Keratinocyte (primary cell): ENCODE data around the gene PSMA4. TPM values are rescaled to one million over a fixed set of nuclear protein-coding genes. Genes with fewer than 3 reads are reported as not detected.

Experiments
- DNase-seq: peaks from one replicate; pipeline ENCODE4 v3.0.0-alpha.2; 2011; ENCODE audit warnings: low read depth, missing footprints, low spot score
- FAIRE-seq: peaks from 2 replicates; lab custom pipeline; 2011; peaks lifted over from hg19 to GRCh38; lab: Jason Lieb, UNC
- H2AFZ ChIP-seq: 2 replicates; pipeline ENCODE4 v1.6.0; 2012; ENCODE audit warnings: low read length, control low read depth, inconsistent platforms; ENCODE audit not compliant: control insufficient read depth
- H3K27ac ChIP-seq: 2 replicates; pipeline ENCODE4 v1.5.1; 2011; ENCODE audit warnings: low read length; ENCODE audit not compliant: control insufficient read depth, insufficient read depth
- H3K27me3 ChIP-seq: 3 replicates; pipeline ENCODE4 v1.6.0; 2011; ENCODE audit warnings: low read length; ENCODE audit not compliant: control insufficient read depth, insufficient read depth; ENCODE audit errors: extremely low read depth
- H3K36me3 ChIP-seq, 2 experiments: 2 replicates in 1 of 2; 3 replicates in 1 of 2; pipeline ENCODE4 v1.5.1; 2011; ENCODE audit warnings: low read length in 2 of 2, mild to moderate bottlenecking in 1 of 2; ENCODE audit not compliant: control insufficient read depth in 2 of 2, insufficient read depth in 2 of 2; ENCODE audit errors: extremely low read depth in 1 of 2
- H3K4me1 ChIP-seq: 3 replicates; pipeline ENCODE4 v1.5.1; 2011; ENCODE audit warnings: low read length; ENCODE audit not compliant: control insufficient read depth, insufficient read depth; ENCODE audit errors: extremely low read depth
- H3K4me2 ChIP-seq: 3 replicates; pipeline ENCODE4 v1.6.0; 2011; ENCODE audit warnings: low read depth, low read length; ENCODE audit not compliant: control insufficient read depth, insufficient read depth; ENCODE audit errors: extremely low read depth
- H3K4me3 ChIP-seq, 3 experiments: fragments of 200-600 bp in 1 of 3; sonication (generic) in 1 of 3; 2 replicates in 2 of 3; 3 replicates in 1 of 3; pipeline ENCODE4 v1.5.1; 2011 to 2016; ENCODE audit warnings: low read length in 3 of 3, mild to moderate bottlenecking in 3 of 3, control low read depth in 2 of 3, inconsistent platforms in 1 of 3, low read depth in 1 of 3, mixed read lengths in 1 of 3, mixed run types in 1 of 3, moderate library complexity in 1 of 3; ENCODE audit not compliant: control insufficient read depth in 2 of 3, insufficient read depth in 2 of 3; ENCODE audit errors: extremely low read depth in 1 of 3
- H3K79me2 ChIP-seq: 2 replicates; pipeline ENCODE4 v1.6.0; 2012; ENCODE audit warnings: low read length; ENCODE audit not compliant: control insufficient read depth, insufficient read depth
- H3K9ac ChIP-seq: 3 replicates; pipeline ENCODE4 v1.6.0; 2011; ENCODE audit warnings: low read length; ENCODE audit not compliant: control insufficient read depth, insufficient read depth; ENCODE audit errors: extremely low read depth
- H3K9me1 ChIP-seq: 3 replicates; pipeline ENCODE4 v1.6.0; 2011; ENCODE audit warnings: low read length; ENCODE audit not compliant: control insufficient read depth, insufficient read depth; ENCODE audit errors: extremely low read depth
- H3K9me3 ChIP-seq: 2 replicates; pipeline ENCODE4 v1.5.1; 2012; ENCODE audit warnings: low read depth, low read length; ENCODE audit not compliant: control insufficient read depth
- H4K20me1 ChIP-seq: 3 replicates; pipeline ENCODE4 v1.6.0; 2011; ENCODE audit warnings: low read length; ENCODE audit not compliant: control insufficient read depth, insufficient read depth; ENCODE audit errors: extremely low read depth
- EZH2 ChIP-seq: IDR thresholded peaks from one replicate; pipeline ENCODE4 v1.6.1; 2012; ENCODE audit warnings: inconsistent platforms, mild to moderate bottlenecking, low read length, moderate library complexity
- dilution Hi-C: fragments of 300-500 bp; cut with MboI; formaldehyde crosslinking; loops from one replicate; pipeline ENCODE4 v1.7.0; 2020; ENCODE audit warnings: low sequenced_read_pairs; ENCODE audit not compliant: extremely low pct_ligation_motif_present
- polyA plus RNA-seq, 5 experiments: library from polyadenylated mRNA; depleted of rRNA in 3 of 5; stranded (reverse) in 3 of 5; stranded (forward) in 1 of 5; unstranded in 1 of 5; fragments of >200 nt; gene quantifications; 1 replicate in 1 of 5; 2 replicates in 3 of 5; 3 replicates in 1 of 5; pipeline versions ENCODE4 v1.2.1 to v1.2.3, GENCODE V29; 2011 to 2012; ENCODE audit warnings: missing spikeins in 2 of 5, low read depth in 1 of 5, low replicate concordance in 1 of 5
- TF ChIP-seq, protein P1 (sequence below), 3 experiments: IDR thresholded peaks in 1 of 3; conservative IDR thresholded peaks in 1 of 3; optimal IDR thresholded peaks in 1 of 3; 2 replicates in 2 of 3; 3 replicates in 1 of 3; pipeline versions ENCODE3 to v1.5.1; 2011; ENCODE audit warnings: low read length in 3 of 3, mild to moderate bottlenecking in 3 of 3, moderate library complexity in 2 of 3, control low read depth in 1 of 3, inconsistent platforms in 1 of 3; ENCODE audit not compliant: insufficient read depth in 2 of 3; ENCODE audit errors: extremely low read depth in 1 of 3

PSMA4 gene
- polyA plus RNA-seq, 1 donor (not counting 4 experiments of a cell fraction or from before 2014, with no cell fraction given) = 432 TPM

DNA sequence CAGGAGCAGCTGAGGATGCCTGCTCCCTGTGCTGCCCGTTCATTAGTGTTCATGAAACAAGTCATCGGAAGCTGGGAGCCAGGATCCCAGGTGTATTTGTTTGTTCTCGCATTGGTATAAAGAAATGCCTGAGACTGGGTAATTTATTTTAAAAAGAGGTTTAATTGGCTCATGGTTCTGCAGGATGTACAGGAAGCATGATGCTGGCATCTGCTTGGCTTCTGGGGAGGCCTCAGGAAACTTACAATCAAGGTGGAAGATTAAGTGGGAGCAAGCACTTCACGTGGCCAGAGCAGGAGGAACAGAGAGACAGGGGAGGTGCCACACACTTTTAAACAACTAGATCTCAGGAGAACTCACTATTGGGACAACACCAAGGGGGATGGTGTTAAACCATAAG lies 38.4 kb upstream of the PSMA4 start:
- Histone ChIP-seq H2AFZ (no peak overlapping the region), H3K4me3 (no peak overlapping the region), H3K36me3 (peaks cover 7 to 11% of the 10 kb centered on the region in 2 experiments), H3K4me2 (no peak overlapping the region), H3K9me3 (no peaks in the 10 kb centered on the region), H3K9ac (no peak overlapping the region), H4K20me1 (no peaks in the 10 kb centered on the region), H3K9me1 (no peaks in the 10 kb centered on the region), H3K27me3 (no peaks in the 10 kb centered on the region), H3K4me1 (no peaks in the 10 kb centered on the region), H3K27ac (no peak overlapping the region), H3K79me2 (no peaks in the 10 kb centered on the region)
- no peak for FAIRE-seq
- DNase-seq = no peak
- TF ChIP-seq, protein P1, sequence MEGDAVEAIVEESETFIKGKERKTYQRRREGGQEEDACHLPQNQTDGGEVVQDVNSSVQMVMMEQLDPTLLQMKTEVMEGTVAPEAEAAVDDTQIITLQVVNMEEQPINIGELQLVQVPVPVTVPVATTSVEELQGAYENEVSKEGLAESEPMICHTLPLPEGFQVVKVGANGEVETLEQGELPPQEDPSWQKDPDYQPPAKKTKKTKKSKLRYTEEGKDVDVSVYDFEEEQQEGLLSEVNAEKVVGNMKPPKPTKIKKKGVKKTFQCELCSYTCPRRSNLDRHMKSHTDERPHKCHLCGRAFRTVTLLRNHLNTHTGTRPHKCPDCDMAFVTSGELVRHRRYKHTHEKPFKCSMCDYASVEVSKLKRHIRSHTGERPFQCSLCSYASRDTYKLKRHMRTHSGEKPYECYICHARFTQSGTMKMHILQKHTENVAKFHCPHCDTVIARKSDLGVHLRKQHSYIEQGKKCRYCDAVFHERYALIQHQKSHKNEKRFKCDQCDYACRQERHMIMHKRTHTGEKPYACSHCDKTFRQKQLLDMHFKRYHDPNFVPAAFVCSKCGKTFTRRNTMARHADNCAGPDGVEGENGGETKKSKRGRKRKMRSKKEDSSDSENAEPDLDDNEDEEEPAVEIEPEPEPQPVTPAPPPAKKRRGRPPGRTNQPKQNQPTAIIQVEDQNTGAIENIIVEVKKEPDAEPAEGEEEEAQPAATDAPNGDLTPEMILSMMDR (optimal IDR thresholded peaks at IDR 0.05 in 1 of 3, IDR thresholded peaks at IDR 0.05 in 1 of 3, conservative IDR thresholded peaks at IDR 0.05 in 1 of 3; ENCODE audit: extremely low read depth in 1 of 3, insufficient read depth in 2 of 3, low read length in 3 of 3) = no peak
- dilution Hi-C loops = no loop called here

- peaks cover 5 to 11% of the 10 kb centered on the region in 2 experiments for H3K36me3 ChIP-seq
- no peaks in the 10 kb centered on the region for H3K9me1 ChIP-seq
- no peak for TF ChIP-seq EZH2
- TF ChIP-seq, protein P1 (optimal IDR thresholded peaks at IDR 0.05 in 1 of 3, IDR thresholded peaks at IDR 0.05 in 1 of 3, conservative IDR thresholded peaks at IDR 0.05 in 1 of 3; ENCODE audit: extremely low read depth in 1 of 3, insufficient read depth in 2 of 3, low read length in 3 of 3) = no peak
These were observed 37.6 kb upstream of the PSMA4 start for GRCh38 chr15:78502641-78503040.

More at GRCh38 chr15:78502641-78503040, 37.6 kb upstream of the PSMA4 start:
- no peak overlapping the region for H3K4me3 ChIP-seq
- DNase-seq = no peak
- dilution Hi-C loops = no loop called here
- H4K20me1 ChIP-seq = no peaks in the 10 kb centered on the region
- H3K4me2 ChIP-seq = no peak overlapping the region
- H3K9ac ChIP-seq = no peak overlapping the region
- no peak overlapping the region for H2AFZ ChIP-seq
- no peak overlapping the region for H3K27ac ChIP-seq
- no peak for FAIRE-seq
- no peaks in the 10 kb centered on the region for H3K27me3 ChIP-seq
- no peaks in the 10 kb centered on the region for H3K79me2 ChIP-seq
- no peaks in the 10 kb centered on the region for H3K9me3 ChIP-seq
- peaks cover under 1% of the 10 kb centered on the region for H3K4me1 ChIP-seq
